GM23248 (cell line): ENCODE measurements around the gene BEND7. TPM values are rescaled to one million over a fixed set of nuclear protein-coding genes. Genes with fewer than 3 reads are reported as not detected.
A peak's percentile ranks its signal among the peaks of the same experiment; 100 is the strongest.

ENCODE experiments used
- DNase-seq: peaks from one replicate; pipeline ENCODE4 v3.0.0-alpha.2; 2015
- H2AFZ ChIP-seq: fragments of 200-600 bp; sonication (generic); 2 replicates; pipeline ENCODE4 v1.6.1; 2016; ENCODE audit warnings: antibody characterized with exemption
- H3F3A ChIP-seq: fragments of 200-600 bp; sonication (generic); 2 replicates; pipeline ENCODE4 v1.6.1; 2016; ENCODE audit warnings: mild to moderate bottlenecking, antibody characterized with exemption, mixed run types; ENCODE audit not compliant: insufficient read depth
- H3K27ac ChIP-seq: fragments of 200-600 bp; sonication (generic); 2 replicates; pipeline ENCODE4 v1.5.1; 2016; ENCODE audit warnings: mild to moderate bottlenecking
- H3K27me3 ChIP-seq: fragments of 200-600 bp; sonication (generic); replicated peaks from 2 replicates; pipeline ENCODE4 v1.6.1; 2016; ENCODE audit warnings: mild to moderate bottlenecking; ENCODE audit not compliant: insufficient read depth
- H3K36me3 ChIP-seq: fragments of 200-600 bp; sonication (generic); 2 replicates; pipeline ENCODE4 v1.6.1; 2016; ENCODE audit warnings: low read depth, mild to moderate bottlenecking
- H3K4me1 ChIP-seq: fragments of 200-600 bp; sonication (generic); 2 replicates; pipeline ENCODE4 v1.6.1; 2016; ENCODE audit warnings: mild to moderate bottlenecking; ENCODE audit not compliant: insufficient read depth
- H3K4me2 ChIP-seq: fragments of 200-600 bp; sonication (generic); one replicate; pipeline ENCODE4 v1.6.1; 2016; ENCODE audit warnings: mild to moderate bottlenecking; ENCODE audit not compliant: unreplicated experiment
- H3K4me3 ChIP-seq: fragments of 200-600 bp; sonication (generic); 2 replicates; pipeline ENCODE4 v1.5.1; 2016; ENCODE audit warnings: mild to moderate bottlenecking
- H3K79me2 ChIP-seq: fragments of 200-600 bp; sonication (generic); 2 replicates; pipeline ENCODE4 v1.6.1; 2016; ENCODE audit warnings: mild to moderate bottlenecking; ENCODE audit not compliant: insufficient read depth
- H3K9ac ChIP-seq: fragments of 200-600 bp; sonication (generic); 2 replicates; pipeline ENCODE4 v1.6.1; 2016; ENCODE audit warnings: mild to moderate bottlenecking
- H3K9me2 ChIP-seq: fragments of 200-600 bp; sonication (generic); 2 replicates; pipeline ENCODE4 v1.6.1; 2016; ENCODE audit warnings: mixed run types, mild to moderate bottlenecking, moderate library complexity; ENCODE audit not compliant: insufficient read depth
- H3K9me3 ChIP-seq: fragments of 200-600 bp; sonication (generic); one replicate; pipeline ENCODE4 v1.6.1; 2017; ENCODE audit warnings: low read depth
- H4K20me1 ChIP-seq: fragments of 200-600 bp; sonication (generic); 2 replicates; pipeline ENCODE4 v1.6.0; 2016; ENCODE audit not compliant: insufficient read depth
- EZH2 ChIP-seq: fragments of 200-600 bp; sonication (generic); IDR thresholded peaks from 2 replicates; pipeline ENCODE4 v1.6.1; 2018; ENCODE audit warnings: antibody characterized with exemption, mild to moderate bottlenecking; ENCODE audit not compliant: insufficient read depth, poor library complexity, severe bottlenecking
- EZH2phosphoT487 ChIP-seq: fragments of 200-600 bp; sonication (generic); IDR thresholded peaks from 2 replicates; pipeline ENCODE4 v1.6.1; 2018; ENCODE audit warnings: antibody characterized with exemption, moderate library complexity, mild to moderate bottlenecking, low read depth; ENCODE audit not compliant: insufficient read depth
- WGBS, 2 experiments: methylation state at CpG; one replicate each; pipeline ENCODE4 v1.1.6; 2015 to 2017; ENCODE audit warnings: low lambda C conversion rate in 2 of 2, low coverage in 1 of 2; ENCODE audit errors: missing lambda C conversion rate in 2 of 2; 5-methylcytosine and 5-hydroxymethylcytosine counted together
- in situ Hi-C: fragments of 300-500 bp; cut with MboI; formaldehyde crosslinking; loops from 2 replicates; pipeline ENCODE4 v1.15.0; 2020
- polyA plus RNA-seq: library from polyadenylated mRNA; unstranded; fragments of >200 nt; fragmentation: Nextera tagmentation; extraction: Ambion mirVana; gene quantifications from 2 replicates; pipeline ENCODE4 v1.2.1, GENCODE V29; 2016
- total RNA-seq: library from RNA; depleted of rRNA; stranded (reverse); fragments of >200 nt; shearing (Covaris generic); gene quantifications from 2 replicates; pipeline ENCODE4 v1.2.3, GENCODE V29; 2014

Gene BEND7
- total and polyA plus RNA-seq, 2 experiments from 2014 or later = 1.7 to 6.4 TPM

- WGBS, 2 experiments = 42 to 49% methylated on average over 9 of the region's 9 CpGs
- no peak for DNase-seq
- H3K79me2 ChIP-seq = no peaks in the 10 kb centered on the region
- in situ Hi-C loops = no loop called here
- no peak for TF ChIP-seq EZH2
- no peak for TF ChIP-seq EZH2phosphoT487
- no peak overlapping the region for H3K9ac ChIP-seq
- H2AFZ ChIP-seq = no peak overlapping the region
- H3K27ac ChIP-seq = no peak overlapping the region
- H3K4me2 ChIP-seq = no peak overlapping the region
- no peak overlapping the region for H3K4me3 ChIP-seq
- H3K9me2 ChIP-seq = no peaks in the 10 kb centered on the region
- H3K4me1 ChIP-seq = no peaks in the 10 kb centered on the region
- H3F3A ChIP-seq = no peaks in the 10 kb centered on the region
- H4K20me1 ChIP-seq = no peaks in the 10 kb centered on the region
- no peaks in the 10 kb centered on the region for H3K9me3 ChIP-seq
- no peaks in the 10 kb centered on the region; the same call in 1 of the 2 replicates for H3K27me3 ChIP-seq
- H3K36me3 ChIP-seq = no peaks in the 10 kb centered on the region
These were observed 111.2 kb downstream of the BEND7 start for GRCh38 chr10:13417459-13418126.

DNA sequence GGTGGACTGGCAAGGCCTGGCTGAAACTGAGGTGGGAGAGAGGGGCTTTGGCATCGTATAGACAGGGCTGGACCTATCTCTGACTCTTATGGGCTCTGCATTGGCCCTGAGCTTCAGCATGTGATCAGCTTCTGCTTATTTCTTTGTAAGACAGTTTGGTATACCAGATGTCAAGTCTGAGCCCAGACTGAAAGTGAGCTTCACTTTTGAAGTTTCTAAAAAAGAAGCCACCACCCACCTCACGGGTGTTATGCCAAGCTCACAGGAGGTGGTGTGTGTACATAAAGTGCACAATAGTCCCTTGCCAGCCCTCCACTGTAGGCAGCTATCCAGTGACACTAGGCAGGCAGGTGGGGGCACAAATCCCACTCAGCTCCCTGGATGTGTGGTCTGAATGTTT is 112.1 kb downstream of the BEND7 start:
- no peak overlapping the region for H3K9ac ChIP-seq
- no peaks in the 10 kb centered on the region for H3K4me1 ChIP-seq
- H3F3A ChIP-seq = no peaks in the 10 kb centered on the region
- no peak for TF ChIP-seq EZH2phosphoT487
- no peak for TF ChIP-seq EZH2
- H3K27me3 ChIP-seq = no peaks in the 10 kb centered on the region; the same call in 1 of the 2 replicates
- H4K20me1 ChIP-seq = no peaks in the 10 kb centered on the region
- whole genome bisulfite sequencing, 2 experiments = 23 to 27% methylated on average over 2 of the region's 2 CpGs
- no peak overlapping the region for H3K4me3 ChIP-seq
- H3K36me3 ChIP-seq = no peaks in the 10 kb centered on the region
- no peak overlapping the region for H3K27ac ChIP-seq
- H2AFZ ChIP-seq = no peak overlapping the region
- no peak for DNase-seq
- in situ Hi-C loops = no loop called here
- H3K9me2 ChIP-seq = no peaks in the 10 kb centered on the region
- no peaks in the 10 kb centered on the region for H3K79me2 ChIP-seq
- no peaks in the 10 kb centered on the region for H3K9me3 ChIP-seq
- no peak overlapping the region for H3K4me2 ChIP-seq

DNA sequence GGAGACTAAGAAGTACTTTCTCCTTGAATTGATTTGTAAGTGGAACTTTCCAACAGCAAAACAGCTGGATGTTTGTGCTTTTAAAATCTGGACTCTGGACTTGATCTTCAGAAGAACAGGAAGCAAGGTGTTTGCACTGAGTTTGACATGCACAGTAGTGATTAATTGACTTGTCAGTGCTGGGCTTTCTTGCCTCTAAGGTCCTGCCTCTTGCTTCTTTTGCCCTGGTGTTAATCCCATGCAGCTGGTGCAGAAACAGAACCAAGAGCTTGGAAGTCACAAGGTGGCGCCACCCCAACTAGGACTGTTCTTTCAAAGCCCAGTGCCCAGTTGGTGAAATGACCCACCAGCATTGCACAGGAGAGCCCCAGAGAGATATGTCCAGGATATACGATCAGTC is 114.0 kb downstream of the BEND7 start:
- Histone ChIP-seq H3K9me2 (no peaks in the 10 kb centered on the region), H2AFZ (no peak overlapping the region), H3K9me3 (no peaks in the 10 kb centered on the region), H3K79me2 (no peaks in the 10 kb centered on the region), H3K4me2 (no peak overlapping the region), H3K4me1 (no peaks in the 10 kb centered on the region), H3K9ac (no peak overlapping the region), H3K4me3 (no peak overlapping the region), H3F3A (no peaks in the 10 kb centered on the region), H4K20me1 (no peaks in the 10 kb centered on the region), H3K27ac (no peak overlapping the region), H3K27me3 (no peaks in the 10 kb centered on the region; the same call in 1 of the 2 replicates), H3K36me3 (no peaks in the 10 kb centered on the region)
- TF ChIP-seq EZH2phosphoT487 (no peak), EZH2 (no peak)
- peak; percentile 28 for DNase-seq
- in situ Hi-C loops = no loop called here
- WGBS, 2 experiments = 25 to 27% methylated on average over 2 of the region's 2 CpGs

GRCh38 chr10:13414137-13414536 is 114.7 kb downstream of the BEND7 start:
- H3K79me2 ChIP-seq = no peaks in the 10 kb centered on the region
- H3K27me3 ChIP-seq = no peaks in the 10 kb centered on the region; the same call in 1 of the 2 replicates
- no peak overlapping the region for H3K27ac ChIP-seq
- no peak overlapping the region for H3K9ac ChIP-seq
- H3F3A ChIP-seq = no peaks in the 10 kb centered on the region
- in situ Hi-C loops = no loop called here
- H3K9me3 ChIP-seq = no peaks in the 10 kb centered on the region
- no peak overlapping the region for H3K4me2 ChIP-seq
- H3K36me3 ChIP-seq = no peaks in the 10 kb centered on the region
- DNase-seq = no peak
- no peaks in the 10 kb centered on the region for H4K20me1 ChIP-seq
- no peak overlapping the region for H3K4me3 ChIP-seq
- no peak overlapping the region for H2AFZ ChIP-seq
- H3K4me1 ChIP-seq = no peaks in the 10 kb centered on the region
- WGBS, 2 experiments = 0% methylated on average over 1 of the region's 1 CpG
- no peak for TF ChIP-seq EZH2
- no peak for TF ChIP-seq EZH2phosphoT487
- no peaks in the 10 kb centered on the region for H3K9me2 ChIP-seq
